A549 (cell line): ENCODE data around the gene HBA2.

ENCODE experiments used
- CHD4 ChIP-seq: fragments of 200-600 bp; sonication (generic); IDR thresholded peaks from 2 replicates; pipeline ENCODE4 v1.6.1; 2016; ENCODE audit warnings: antibody characterized with exemption, mild to moderate bottlenecking, borderline replicate concordance
- EHMT2 ChIP-seq: fragments of 200-600 bp; sonication (generic); IDR thresholded peaks from 2 replicates; pipeline ENCODE4 v1.6.1; 2016; ENCODE audit warnings: antibody characterized with exemption, low read depth, mild to moderate bottlenecking, moderate library complexity
- EP300 ChIP-seq, 2 experiments: fragments of >200 bp; sonication (Bioruptor Twin); formaldehyde crosslinking; IDR thresholded peaks; 2 replicates in 1 of 2; 3 replicates in 1 of 2; pipeline ENCODE4 v1.6.1; 2016 to 2017
- POLR2A ChIP-seq: IDR thresholded peaks from 2 replicates; pipeline ENCODE4 v1.6.1; 2012; ENCODE audit warnings: mild to moderate bottlenecking, low read length
- RARB ChIP-seq: fragments of 250-450 bp; sonication (Bioruptor Pico); IDR thresholded peaks from 2 replicates; pipeline ENCODE4 v1.8.0; 2021; ENCODE audit warnings: mild to moderate bottlenecking, moderate library complexity
- REST ChIP-seq: fragments of 200-600 bp; sonication (generic); IDR thresholded peaks from 2 replicates; pipeline ENCODE4 v1.6.1; 2016; ENCODE audit warnings: antibody characterized with exemption, mild to moderate bottlenecking, moderate library complexity
- SREBF2 ChIP-seq: fragments of 450-650 bp; IDR thresholded peaks from 2 replicates; pipeline ENCODE4 v1.6.1; 2014; ENCODE audit warnings: mild to moderate bottlenecking, moderate library complexity
- ZFP36 ChIP-seq: fragments of 450-650 bp; IDR thresholded peaks from 2 replicates; pipeline ENCODE4 v1.6.1; 2014; ENCODE audit warnings: borderline replicate concordance; ENCODE audit not compliant: partially characterized antibody
- TF ChIP-seq, protein P1 (sequence below): IDR thresholded peaks from 2 replicates; pipeline ENCODE4 v1.6.1; 2012
- TF ChIP-seq, protein P2 (sequence below): fragments of >200 bp; sonication (Bioruptor Twin); formaldehyde crosslinking; IDR thresholded peaks from 3 replicates; pipeline ENCODE4 v1.5.1; 2016
- TF ChIP-seq, protein P3 (sequence below): IDR thresholded peaks from 2 replicates; pipeline ENCODE4 v1.6.1; 2012; ENCODE audit warnings: low read depth, borderline replicate concordance

DNA sequence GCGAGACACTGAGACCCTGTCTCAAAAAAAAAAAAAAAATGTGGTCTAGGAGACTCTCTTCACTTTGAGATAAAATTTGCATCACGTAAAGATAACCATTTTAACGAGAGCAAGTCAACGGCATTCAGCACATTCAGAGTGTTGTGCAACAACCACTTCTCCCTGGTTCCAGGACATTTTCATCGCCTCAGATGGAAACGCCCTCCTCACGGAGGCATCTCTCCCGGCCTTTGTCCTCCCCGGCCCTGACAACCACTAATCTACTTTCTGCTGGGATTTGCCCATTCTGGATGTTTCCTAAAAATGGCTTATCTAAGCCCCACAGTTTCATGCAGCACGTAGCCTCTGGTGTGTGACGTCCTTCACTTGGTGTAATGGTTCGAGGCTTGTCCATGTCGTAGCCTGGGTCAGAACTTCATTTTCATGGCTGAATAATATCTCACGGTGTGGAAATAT lies 27.9 kb upstream of the HBA2 start:
- TF ChIP-seq POLR2A (no peak), REST (no peak), EP300 (IDR thresholded peaks at IDR 0.05) (no peak), EHMT2 (no peak), ZFP36 (no peak), SREBF2 (no peak), RARB (CRISPR knock-in tag) (no peak), CHD4 (no peak)
- TF ChIP-seq, protein P1, sequence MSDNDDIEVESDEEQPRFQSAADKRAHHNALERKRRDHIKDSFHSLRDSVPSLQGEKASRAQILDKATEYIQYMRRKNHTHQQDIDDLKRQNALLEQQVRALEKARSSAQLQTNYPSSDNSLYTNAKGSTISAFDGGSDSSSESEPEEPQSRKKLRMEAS, result no peak
- TF ChIP-seq, protein P2, sequence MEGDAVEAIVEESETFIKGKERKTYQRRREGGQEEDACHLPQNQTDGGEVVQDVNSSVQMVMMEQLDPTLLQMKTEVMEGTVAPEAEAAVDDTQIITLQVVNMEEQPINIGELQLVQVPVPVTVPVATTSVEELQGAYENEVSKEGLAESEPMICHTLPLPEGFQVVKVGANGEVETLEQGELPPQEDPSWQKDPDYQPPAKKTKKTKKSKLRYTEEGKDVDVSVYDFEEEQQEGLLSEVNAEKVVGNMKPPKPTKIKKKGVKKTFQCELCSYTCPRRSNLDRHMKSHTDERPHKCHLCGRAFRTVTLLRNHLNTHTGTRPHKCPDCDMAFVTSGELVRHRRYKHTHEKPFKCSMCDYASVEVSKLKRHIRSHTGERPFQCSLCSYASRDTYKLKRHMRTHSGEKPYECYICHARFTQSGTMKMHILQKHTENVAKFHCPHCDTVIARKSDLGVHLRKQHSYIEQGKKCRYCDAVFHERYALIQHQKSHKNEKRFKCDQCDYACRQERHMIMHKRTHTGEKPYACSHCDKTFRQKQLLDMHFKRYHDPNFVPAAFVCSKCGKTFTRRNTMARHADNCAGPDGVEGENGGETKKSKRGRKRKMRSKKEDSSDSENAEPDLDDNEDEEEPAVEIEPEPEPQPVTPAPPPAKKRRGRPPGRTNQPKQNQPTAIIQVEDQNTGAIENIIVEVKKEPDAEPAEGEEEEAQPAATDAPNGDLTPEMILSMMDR, result no peak
- TF ChIP-seq, protein P3, sequence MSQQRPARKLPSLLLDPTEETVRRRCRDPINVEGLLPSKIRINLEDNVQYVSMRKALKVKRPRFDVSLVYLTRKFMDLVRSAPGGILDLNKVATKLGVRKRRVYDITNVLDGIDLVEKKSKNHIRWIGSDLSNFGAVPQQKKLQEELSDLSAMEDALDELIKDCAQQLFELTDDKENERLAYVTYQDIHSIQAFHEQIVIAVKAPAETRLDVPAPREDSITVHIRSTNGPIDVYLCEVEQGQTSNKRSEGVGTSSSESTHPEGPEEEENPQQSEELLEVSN, result no peak
